ENCODE data around the gene POLR3A.

DNA sequence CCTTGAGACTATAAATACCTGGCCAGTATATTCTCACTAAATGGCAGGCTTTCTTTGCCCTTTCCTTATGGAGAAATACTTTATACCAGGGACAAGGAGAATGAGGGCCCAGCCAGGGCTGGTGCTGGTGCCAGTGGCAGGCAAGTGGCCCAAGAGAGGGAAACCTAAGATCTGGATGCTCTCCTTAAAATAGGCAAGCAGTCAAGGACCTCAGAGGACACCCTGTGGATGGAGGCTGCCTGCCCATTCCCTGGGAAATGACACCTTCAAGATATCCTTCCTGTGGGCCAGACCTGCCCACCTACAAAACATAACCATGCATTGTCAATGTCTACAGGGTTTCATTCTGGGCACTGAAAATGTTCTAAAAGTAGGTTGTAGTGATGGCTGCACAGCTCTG lies 29.1 kb downstream of the POLR3A start:
- TF ChIP-seq POLR2A (IDR thresholded peaks at IDR 0.05) (no peak), CTCF (IDR thresholded peaks at IDR 0.05) (no peak)

All from esophagus squamous epithelium (tissue), 4 donors.